ENCODE measurements around the gene BAHCC1. TPM values are rescaled to one million over a fixed set of nuclear protein-coding genes. Genes with fewer than 3 reads are reported as not detected.

Gene BAHCC1
- total RNA-seq, 1 experiment from 2014 or later: 33.7 TPM

DNA sequence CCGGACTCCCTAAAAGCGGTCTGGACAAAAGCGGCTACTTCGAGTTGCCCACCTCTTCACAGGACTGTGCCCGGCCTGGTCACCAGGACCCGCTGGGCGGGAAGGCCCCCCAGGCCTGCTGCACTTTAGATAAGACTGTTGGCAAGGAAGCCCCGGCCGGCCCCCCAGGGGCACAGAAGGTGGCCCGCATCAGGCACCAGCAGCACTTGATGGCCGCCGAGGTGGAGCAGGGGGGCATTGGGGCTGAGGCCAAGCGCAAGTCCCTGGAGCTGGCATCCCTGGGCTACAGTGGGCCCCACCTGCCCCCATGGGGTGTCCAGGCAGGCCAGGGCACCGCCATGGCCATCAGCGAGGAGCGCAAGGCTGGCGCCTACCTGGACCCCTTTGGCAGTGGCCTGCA is 47.5 kb downstream of the BAHCC1 start:
- no peak for TF ChIP-seq EZH2 (IDR thresholded peaks at IDR 0.05; ENCODE audit: low read depth)
- TF ChIP-seq CTCF (conservative IDR thresholded peaks at IDR 0.05): no peak
- H3F3A ChIP-seq (ENCODE audit: insufficient read depth, low read depth): no peaks in the 10 kb centered on the region
- POLR2A ChIA-PET (ENCODE audit: unreplicated experiment): no interaction called here
- no peak for DNase-seq
- intact Hi-C loops (cut with micrococcal nuclease; ENCODE audit: unreplicated experiment): no loop called here
- CTCF ChIA-PET: no interaction called here
- no peaks in the 10 kb centered on the region for H3K36me3 ChIP-seq (ENCODE audit: low read depth)
- no peaks in the 10 kb centered on the region for H3K4me1 ChIP-seq (replicated peaks; ENCODE audit: insufficient read depth)
- H2AFZ ChIP-seq: no peak overlapping the region
- no peak overlapping the region for H3K4me2 ChIP-seq
- H3K79me2 ChIP-seq (ENCODE audit: low read depth): no peaks in the 10 kb centered on the region
- no peaks in the 10 kb centered on the region for H4K20me1 ChIP-seq (ENCODE audit: insufficient read depth)
- no peaks in the 10 kb centered on the region for H3K27me3 ChIP-seq (ENCODE audit: insufficient read depth, low read depth)
- H3K9me2 ChIP-seq (ENCODE audit: insufficient read depth): no peaks in the 10 kb centered on the region
- H3K9me3 ChIP-seq (ENCODE audit: insufficient read depth, low read depth): no peaks in the 10 kb centered on the region
- H3K27ac ChIP-seq: no peak overlapping the region
- no peak overlapping the region for H3K4me3 ChIP-seq
- BruUV-seq (replicated peaks): no TSS peak

DNA sequence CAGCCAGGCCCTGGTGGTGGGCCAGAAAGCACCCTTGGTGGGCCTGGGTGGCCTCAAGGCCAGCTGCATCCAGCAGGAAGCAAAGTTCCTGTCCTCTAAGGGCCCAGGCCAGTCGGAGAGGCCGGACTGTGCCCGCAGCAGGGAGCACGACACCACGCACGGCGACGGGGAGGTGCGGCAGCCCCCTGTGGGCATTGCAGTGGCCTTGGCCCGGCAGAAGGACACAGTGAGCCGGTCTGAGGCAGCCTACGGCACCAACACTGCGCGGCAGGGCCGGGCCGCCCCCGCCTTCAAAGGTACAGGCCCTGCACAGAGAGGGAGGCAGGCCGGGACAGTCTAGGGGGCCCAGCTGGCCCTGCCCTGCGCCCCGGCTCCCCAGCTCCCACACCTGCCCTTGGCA is 48.0 kb downstream of the BAHCC1 start:
- H3K4me3 ChIP-seq: no peak overlapping the region
- no peaks in the 10 kb centered on the region for H4K20me1 ChIP-seq (ENCODE audit: insufficient read depth)
- POLR2A ChIA-PET (ENCODE audit: unreplicated experiment): no interaction called here
- no peaks in the 10 kb centered on the region for H3K4me1 ChIP-seq (replicated peaks; ENCODE audit: insufficient read depth)
- H3K27me3 ChIP-seq (ENCODE audit: insufficient read depth, low read depth): no peaks in the 10 kb centered on the region
- no peak overlapping the region for H3K4me2 ChIP-seq
- H3K36me3 ChIP-seq (ENCODE audit: low read depth): no peaks in the 10 kb centered on the region
- TF ChIP-seq EZH2 (IDR thresholded peaks at IDR 0.05; ENCODE audit: low read depth) (no peak), CTCF (conservative IDR thresholded peaks at IDR 0.05) (no peak)
- no peaks in the 10 kb centered on the region for H3K9me3 ChIP-seq (ENCODE audit: insufficient read depth, low read depth)
- CTCF ChIA-PET: no interaction called here
- DNase-seq: no peak
- BruUV-seq (replicated peaks): no TSS peak
- no peak overlapping the region for H2AFZ ChIP-seq
- H3K79me2 ChIP-seq (ENCODE audit: low read depth): no peaks in the 10 kb centered on the region
- H3K9me2 ChIP-seq (ENCODE audit: insufficient read depth): no peaks in the 10 kb centered on the region
- intact Hi-C loops (cut with micrococcal nuclease; ENCODE audit: unreplicated experiment): no loop called here
- H3F3A ChIP-seq (ENCODE audit: insufficient read depth, low read depth): no peaks in the 10 kb centered on the region
- H3K27ac ChIP-seq: no peak overlapping the region

DNA sequence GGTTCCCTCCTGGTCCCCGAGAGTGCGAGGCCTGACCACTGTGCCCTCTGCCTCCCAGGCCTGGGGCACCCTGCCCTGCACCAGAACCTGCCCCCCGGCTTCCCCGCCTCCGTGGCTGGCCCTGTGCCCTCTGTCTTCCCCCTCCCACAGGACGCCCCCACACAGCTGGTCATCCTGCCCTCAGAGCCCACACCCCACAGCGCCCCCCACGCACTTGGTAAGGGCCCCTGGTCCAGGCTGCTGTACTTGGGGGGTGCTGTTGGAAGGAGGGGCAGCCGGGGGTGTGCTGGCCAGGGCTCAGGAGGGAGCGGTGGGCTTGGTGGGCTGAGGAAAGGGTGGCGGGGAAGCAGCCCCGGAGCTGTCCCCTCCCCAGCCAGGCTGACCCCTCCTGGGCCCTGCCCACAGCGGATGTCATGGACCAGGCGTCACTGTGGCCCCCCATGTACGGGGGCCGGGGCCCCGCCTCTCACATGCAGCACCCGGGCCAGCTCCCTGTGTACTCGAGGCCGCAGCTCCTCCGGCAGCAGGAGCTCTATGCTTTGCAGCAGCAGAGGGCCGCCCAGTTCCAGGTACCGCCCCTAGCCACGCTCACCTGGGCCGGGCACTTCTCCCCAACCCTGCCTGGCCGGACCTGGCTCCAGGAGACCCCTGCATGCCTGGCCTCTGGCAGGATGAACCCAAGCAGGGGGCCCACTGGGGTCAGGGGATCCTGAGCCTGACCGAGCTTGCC is 49.5 kb downstream of the BAHCC1 start:
- BruUV-seq (replicated peaks): no TSS peak

More for the DNA sequence above, 49.5 kb downstream of the BAHCC1 start:
- ChIA-PET CTCF (no interaction called here), POLR2A (ENCODE audit: unreplicated experiment) (no interaction called here)
- Histone ChIP-seq H2AFZ (no peak overlapping the region), H3K4me3 (no peak overlapping the region), H3K36me3 (ENCODE audit: low read depth) (no peaks in the 10 kb centered on the region), H3K27me3 (ENCODE audit: insufficient read depth, low read depth) (no peaks in the 10 kb centered on the region), H3K9me2 (ENCODE audit: insufficient read depth) (no peaks in the 10 kb centered on the region), H3K27ac (no peak overlapping the region), H3K4me2 (no peak overlapping the region), H3K9me3 (ENCODE audit: insufficient read depth, low read depth) (no peaks in the 10 kb centered on the region), H3K4me1 (replicated peaks; ENCODE audit: insufficient read depth) (no peaks in the 10 kb centered on the region), H3F3A (ENCODE audit: insufficient read depth, low read depth) (no peaks in the 10 kb centered on the region), H4K20me1 (ENCODE audit: insufficient read depth) (no peaks in the 10 kb centered on the region), H3K79me2 (ENCODE audit: low read depth) (no peaks in the 10 kb centered on the region)
- DNase-seq: no peak
- TF ChIP-seq EZH2 (IDR thresholded peaks at IDR 0.05; ENCODE audit: low read depth) (no peak), CTCF (conservative IDR thresholded peaks at IDR 0.05) (no peak)
- intact Hi-C loops (cut with micrococcal nuclease; ENCODE audit: unreplicated experiment): no loop called here
